Measurements from ENCODE around the gene ARAP1.
A peak's percentile ranks its signal among the peaks of the same experiment; 100 is the strongest.

The ARAP1 gene

GRCh38 chr11:72760539-72761405 is 8.6 kb upstream of the ARAP1 start:
- no peak for DNase-seq

GRCh38 chr11:72759468-72759985 is 7.3 kb upstream of the ARAP1 start:
- DNase-seq, result peak; percentile 36

GRCh38 chr11:72758690-72759389 is 6.6 kb upstream of the ARAP1 start:
- peak; percentile 26 for DNase-seq

GRCh38 chr11:72758304-72758689 is 6.1 kb upstream of the ARAP1 start:
- DNase-seq, result no peak

GRCh38 chr11:72755713-72756285 is 3.6 kb upstream of the ARAP1 start:
- no peak for DNase-seq

GRCh38 chr11:72754544-72755155 is 2.4 kb upstream of the ARAP1 start:
- no peak for DNase-seq

- DNase-seq, result no peak
These were observed 1.9 kb upstream of the ARAP1 start for GRCh38 chr11:72754149-72754543.

- DNase-seq, result no peak
These were observed 1.3 kb upstream of the ARAP1 start for GRCh38 chr11:72753341-72754148.

- no peak for DNase-seq
These were observed 806 bp downstream of the ARAP1 start for GRCh38 chr11:72751116-72752087.

GRCh38 chr11:72750556-72751115 is 1.6 kb downstream of the ARAP1 start:
- DNase-seq, result no peak

GRCh38 chr11:72750086-72750485 is 2.1 kb downstream of the ARAP1 start:
- DNase-seq, result no peak

- no peak for DNase-seq
These were observed 4.8 kb downstream of the ARAP1 start for GRCh38 chr11:72747289-72747855.

GRCh38 chr11:72746821-72747220 is 5.4 kb downstream of the ARAP1 start:
- no peak for DNase-seq

- no peak for DNase-seq
These were observed 6.2 kb downstream of the ARAP1 start for GRCh38 chr11:72745925-72746550.

- no peak for DNase-seq
These were observed 6.7 kb downstream of the ARAP1 start for GRCh38 chr11:72745511-72745910.

- no peak for DNase-seq
These were observed 7.7 kb downstream of the ARAP1 start for GRCh38 chr11:72744474-72744873.

GRCh38 chr11:72743321-72744221 is 8.6 kb downstream of the ARAP1 start:
- no peak for DNase-seq

GRCh38 chr11:72742513-72743320 is 9.5 kb downstream of the ARAP1 start:
- no peak for DNase-seq

All from DMS153 (cell line).